IMR-90 (cell line): ENCODE data around the gene PRCP. TPM values are rescaled to one million over a fixed set of nuclear protein-coding genes. Genes with fewer than 3 reads are reported as not detected.

Experiments used
- ATAC-seq: fragments of 200-7000 bp; cut with Tn5 transposase; 2 replicates; pipeline ENCODE4 v1.9.1; 2020; ENCODE audit warnings: low read depth, mild to moderate bottlenecking, moderate library complexity
- BruUV-seq: library from RNA; stranded (reverse); fragments of 400-500 nt; replicated peaks from 2 replicates; lab custom pipeline; 2021; lab: Mats Ljungman, UMichigan
- CTCF ChIA-PET: fragments of 300-600 bp; formaldehyde crosslinking; extraction: SDS; loops from one replicate; lab custom pipeline; 2021; ENCODE audit warnings: antibody characterized with exemption; lab: Yijun Ruan, JAX
- POLR2A ChIA-PET: fragments of 300-600 bp; sonication (Branson Sonifier 250); formaldehyde crosslinking; loops from one replicate; lab custom pipeline; 2022; ENCODE audit warnings: antibody characterized with exemption; ENCODE audit not compliant: unreplicated experiment; lab: Charles Lee
- DNase-seq: peaks from one replicate; pipeline ENCODE4 v3.0.0; 2013
- H2AFZ ChIP-seq: replicated peaks from 2 replicates; pipeline ENCODE3; 2013; ENCODE audit warnings: low read length, mild to moderate bottlenecking; ENCODE audit not compliant: poor library complexity
- H2AK5ac ChIP-seq: 2 replicates; pipeline ENCODE4 v1.6.1; 2013; ENCODE audit warnings: low read depth, low read length, inconsistent platforms
- H2AK9ac ChIP-seq: replicated peaks from 2 replicates; pipeline ENCODE3; 2013; ENCODE audit warnings: mild to moderate bottlenecking, low read depth, low read length, moderate library complexity; ENCODE audit not compliant: poor library complexity
- H2BK120ac ChIP-seq: 2 replicates; pipeline ENCODE4 v1.6.1; 2013; ENCODE audit warnings: low read depth, low read length, inconsistent platforms
- H2BK15ac ChIP-seq: 3 replicates; pipeline ENCODE4 v1.6.1; 2013; ENCODE audit warnings: low read depth, low read length, inconsistent platforms
- H2BK20ac ChIP-seq: 2 replicates; pipeline ENCODE4 v1.6.1; 2013; ENCODE audit warnings: low read depth, mild to moderate bottlenecking, inconsistent platforms, low read length, moderate library complexity
- H2BK5ac ChIP-seq: 2 replicates; pipeline ENCODE4 v1.6.1; 2013; ENCODE audit warnings: mild to moderate bottlenecking, low read depth, low read length, inconsistent platforms; ENCODE audit not compliant: poor library complexity, severe bottlenecking
- H3K14ac ChIP-seq: replicated peaks from 2 replicates; pipeline ENCODE4 v1.6.1; 2013; ENCODE audit warnings: low read depth, low read length, inconsistent platforms
- H3K18ac ChIP-seq: 2 replicates; pipeline ENCODE4 v1.6.1; 2013; ENCODE audit warnings: low read depth, low read length, control low read depth
- H3K23ac ChIP-seq: 2 replicates; pipeline ENCODE4 v1.6.1; 2013; ENCODE audit warnings: low read depth, low read length, inconsistent platforms
- H3K27ac ChIP-seq: 2 replicates; pipeline ENCODE4 v1.5.1; 2013; ENCODE audit warnings: mild to moderate bottlenecking, control low read depth, low read length; ENCODE audit not compliant: insufficient read depth
- H3K27me3 ChIP-seq: 2 replicates; pipeline ENCODE4 v1.6.1; 2013; ENCODE audit warnings: low read length; ENCODE audit not compliant: control insufficient read depth, insufficient read depth
- H3K36me3 ChIP-seq: 2 replicates; pipeline ENCODE4 v1.6.1; 2013; ENCODE audit warnings: low read length, mixed read lengths; ENCODE audit not compliant: control insufficient read depth, insufficient read depth
- H3K4ac ChIP-seq: 2 replicates; pipeline ENCODE4 v1.6.1; 2013; ENCODE audit warnings: low read depth, low read length, inconsistent platforms
- H3K4me1 ChIP-seq: 2 replicates; pipeline ENCODE4 v1.6.1; 2013; ENCODE audit warnings: low read length, mixed read lengths; ENCODE audit not compliant: control insufficient read depth, insufficient read depth
- H3K4me2 ChIP-seq: 2 replicates; pipeline ENCODE4 v1.6.1; 2013; ENCODE audit warnings: low read depth, mild to moderate bottlenecking, control low read depth, low read length, moderate library complexity
- H3K4me3 ChIP-seq: 2 replicates; pipeline ENCODE4 v1.5.1; 2013; ENCODE audit warnings: low read depth, mild to moderate bottlenecking, control low read depth, low read length, moderate library complexity; ENCODE audit not compliant: insufficient read depth
- H3K56ac ChIP-seq: 2 replicates; pipeline ENCODE4 v1.6.1; 2013; ENCODE audit warnings: low read length, inconsistent platforms; ENCODE audit not compliant: insufficient read depth; ENCODE audit errors: extremely low read depth
- H3K79me1 ChIP-seq, 2 experiments: 2 replicates each; pipeline ENCODE4 v1.6.1; 2013; ENCODE audit warnings: low read length in 2 of 2, inconsistent platforms in 1 of 2, low read depth in 1 of 2
- H3K9ac ChIP-seq: 2 replicates; pipeline ENCODE4 v1.6.1; 2013; ENCODE audit warnings: low read depth, low read length, control low read depth
- H3K9me1 ChIP-seq: 2 replicates; pipeline ENCODE4 v1.6.1; 2013; ENCODE audit warnings: low read length, inconsistent platforms; ENCODE audit not compliant: insufficient read depth
- H3K9me3 ChIP-seq: 2 replicates; pipeline ENCODE4 v1.6.1; 2013; ENCODE audit warnings: low read length; ENCODE audit not compliant: control insufficient read depth, insufficient read depth
- H4K20me1 ChIP-seq: 2 replicates; pipeline ENCODE4 v1.6.1; 2013; ENCODE audit warnings: low read length, inconsistent platforms; ENCODE audit not compliant: insufficient read depth
- H4K5ac ChIP-seq: 2 replicates; pipeline ENCODE4 v1.6.1; 2013; ENCODE audit warnings: mild to moderate bottlenecking, low read depth, low read length, control low read depth
- H4K8ac ChIP-seq, 2 experiments: 2 replicates each; pipeline ENCODE4 v1.6.1; 2013; ENCODE audit warnings: low read depth in 2 of 2, low read length in 2 of 2, control low read depth in 1 of 2, inconsistent platforms in 1 of 2
- H4K91ac ChIP-seq: 2 replicates; pipeline ENCODE4 v1.6.1; 2013; ENCODE audit warnings: low read depth, low read length, inconsistent platforms; ENCODE audit not compliant: insufficient read depth
- BHLHE40 ChIP-seq: fragments of 150-350 bp; IDR thresholded peaks from 2 replicates; pipeline ENCODE4 v1.6.1; 2016; ENCODE audit warnings: mild to moderate bottlenecking, low read depth, low read length
- CEBPB ChIP-seq: IDR thresholded peaks from 2 replicates; pipeline ENCODE4 v1.6.1; 2012; ENCODE audit warnings: low read depth, low read length, improper control_type of control experiment
- CHD1 ChIP-seq: IDR thresholded peaks from 2 replicates; pipeline ENCODE4 v1.6.1; 2012; ENCODE audit warnings: low read depth, low read length, improper control_type of control experiment
- MAFK ChIP-seq: IDR thresholded peaks from 2 replicates; pipeline ENCODE4 v1.6.1; 2012; ENCODE audit warnings: low read depth, low read length, improper control_type of control experiment
- MAZ ChIP-seq: IDR thresholded peaks from 2 replicates; pipeline ENCODE4 v1.6.1; 2012; ENCODE audit warnings: low read depth, mild to moderate bottlenecking, low read length, improper control_type of control experiment, moderate library complexity, borderline replicate concordance
- RCOR1 ChIP-seq: IDR thresholded peaks from 2 replicates; pipeline ENCODE4 v1.6.1; 2012; ENCODE audit warnings: mild to moderate bottlenecking, low read length, improper control_type of control experiment; ENCODE audit not compliant: insufficient replicate concordance
- RFX5 ChIP-seq: IDR thresholded peaks from 2 replicates; pipeline ENCODE4 v1.8.0; 2012; ENCODE audit warnings: low read depth, mild to moderate bottlenecking, low read length, moderate library complexity
- SMC3 ChIP-seq: fragments of 150-350 bp; IDR thresholded peaks from 2 replicates; pipeline ENCODE4 v1.6.1; 2016; ENCODE audit warnings: low read depth, mild to moderate bottlenecking, antibody characterized with exemption, low read length, moderate library complexity
- WGBS, 2 experiments: methylation state at CpG; one replicate each; pipeline versions ENCODE4 v1.1.5 to v1.1.7; 2013; ENCODE audit warnings: missing lambda C conversion rate in 2 of 2; ENCODE audit not compliant: insufficient read length in 1 of 2; ENCODE audit errors: extremely low coverage in 2 of 2; 5-methylcytosine and 5-hydroxymethylcytosine counted together
- dilution Hi-C: fragments of 300-500 bp; cut with HindIII; formaldehyde crosslinking; loops from one replicate; pipeline ENCODE4 v1.14.3; 2018; ENCODE audit warnings: low sequenced_read_pairs; ENCODE audit not compliant: unreplicated experiment
- in situ Hi-C: fragments of 300-500 bp; cut with MboI; formaldehyde crosslinking; loops from 3 replicates; pipeline ENCODE4 v1.14.3; 2019; ENCODE audit warnings: low sequenced_read_pairs, inconsistent platforms, mixed read lengths
- intact Hi-C: fragments of 100-400 bp; cut with micrococcal nuclease; formaldehyde crosslinking; loops from 2 replicates; pipeline ENCODE4 v1.10.0; 2022
- polyA plus RNA-seq, 3 experiments: library from polyadenylated mRNA; depleted of rRNA; stranded (reverse); fragments of >200 nt; gene quantifications; 2 replicates each; pipeline ENCODE4 v1.2.3, GENCODE V29; 2012; ENCODE audit warnings: low replicate concordance in 1 of 3
- total RNA-seq: library from RNA; depleted of rRNA; stranded (reverse); fragments of >200 nt; gene quantifications from 2 replicates; pipeline ENCODE4 v1.2.3, GENCODE V29; 2012
- TF ChIP-seq, protein P1 (sequence below): fragments of 150-350 bp; IDR thresholded peaks from 2 replicates; pipeline ENCODE4 v1.6.1; 2017; ENCODE audit warnings: mild to moderate bottlenecking, antibody characterized with exemption, low read length, low read depth
- TF ChIP-seq, protein P2 (sequence below): fragments of 150-350 bp; IDR thresholded peaks from 2 replicates; pipeline ENCODE4 v1.6.1; 2016; ENCODE audit warnings: low read depth, mild to moderate bottlenecking, low read length, moderate library complexity, borderline replicate concordance

Gene PRCP
- total and polyA plus RNA-seq, 2 of the 4 experiments (the other 2 are of a cell fraction), result 31.7 to 64.9 TPM

DNA sequence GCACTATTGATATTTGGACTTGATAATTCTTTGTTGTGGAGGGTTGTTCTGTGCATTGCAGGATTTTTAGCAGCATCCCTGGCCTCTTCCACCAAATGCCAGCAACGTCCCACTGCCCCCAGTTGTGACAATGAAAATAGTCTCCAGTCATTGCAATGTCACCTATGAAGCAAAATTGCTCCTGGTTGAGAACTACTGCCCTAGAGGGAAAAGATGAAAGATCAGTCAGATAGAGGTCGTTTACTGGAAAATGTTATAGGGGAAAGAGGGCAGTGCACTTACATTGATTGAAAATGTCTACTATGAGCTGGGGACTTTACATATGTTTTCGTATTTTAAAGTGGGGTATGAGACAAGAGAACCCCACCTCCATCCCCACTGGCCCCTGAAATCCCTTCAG lies 89.5 kb downstream of the PRCP start:
- Histone ChIP-seq H3K27ac (no peak overlapping the region), H3K36me3 (no peaks in the 10 kb centered on the region), H3K79me1 (no peaks in the 10 kb centered on the region), H3K23ac (no peak overlapping the region), H2AK5ac (no peak overlapping the region), H3K18ac (no peak overlapping the region), H4K5ac (no peak overlapping the region), H2BK20ac (no peak overlapping the region), H3K56ac (no peak overlapping the region), H3K4me2 (no peak overlapping the region), H3K9me1 (no peaks in the 10 kb centered on the region), H3K4me1 (no peaks in the 10 kb centered on the region), H2AK9ac (no peak overlapping the region), H2AFZ (no peak overlapping the region), H4K8ac (no peak overlapping the region), H2BK15ac (no peak overlapping the region), H3K9me3 (no peaks in the 10 kb centered on the region), H3K9ac (no peak overlapping the region), H3K4me3 (no peak overlapping the region), H4K20me1 (no peaks in the 10 kb centered on the region), H3K27me3 (peaks cover 17% of the 10 kb centered on the region), H2BK120ac (no peak overlapping the region), H2BK5ac (no peak overlapping the region), H4K91ac (no peak overlapping the region), H3K4ac (no peak overlapping the region), H3K14ac (no peak overlapping the region)
- WGBS, 2 experiments, result no CpG with 5 or more reads among the region's 3 CpGs
- TF ChIP-seq CEBPB, result no peak
- TF ChIP-seq SMC3, result no peak
- no peak for TF ChIP-seq CHD1
- no peak for TF ChIP-seq BHLHE40
- TF ChIP-seq RCOR1, result no peak
- TF ChIP-seq, protein P1, sequence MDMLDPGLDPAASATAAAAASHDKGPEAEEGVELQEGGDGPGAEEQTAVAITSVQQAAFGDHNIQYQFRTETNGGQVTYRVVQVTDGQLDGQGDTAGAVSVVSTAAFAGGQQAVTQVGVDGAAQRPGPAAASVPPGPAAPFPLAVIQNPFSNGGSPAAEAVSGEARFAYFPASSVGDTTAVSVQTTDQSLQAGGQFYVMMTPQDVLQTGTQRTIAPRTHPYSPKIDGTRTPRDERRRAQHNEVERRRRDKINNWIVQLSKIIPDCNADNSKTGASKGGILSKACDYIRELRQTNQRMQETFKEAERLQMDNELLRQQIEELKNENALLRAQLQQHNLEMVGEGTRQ, result no peak
- TF ChIP-seq, protein P2, sequence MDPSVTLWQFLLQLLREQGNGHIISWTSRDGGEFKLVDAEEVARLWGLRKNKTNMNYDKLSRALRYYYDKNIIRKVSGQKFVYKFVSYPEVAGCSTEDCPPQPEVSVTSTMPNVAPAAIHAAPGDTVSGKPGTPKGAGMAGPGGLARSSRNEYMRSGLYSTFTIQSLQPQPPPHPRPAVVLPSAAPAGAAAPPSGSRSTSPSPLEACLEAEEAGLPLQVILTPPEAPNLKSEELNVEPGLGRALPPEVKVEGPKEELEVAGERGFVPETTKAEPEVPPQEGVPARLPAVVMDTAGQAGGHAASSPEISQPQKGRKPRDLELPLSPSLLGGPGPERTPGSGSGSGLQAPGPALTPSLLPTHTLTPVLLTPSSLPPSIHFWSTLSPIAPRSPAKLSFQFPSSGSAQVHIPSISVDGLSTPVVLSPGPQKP, result no peak
- TF ChIP-seq RFX5, result no peak
- TF ChIP-seq MAZ, result no peak
- no peak for TF ChIP-seq MAFK
- no peak for ATAC-seq
- ChIA-PET POLR2A (no interaction called here), CTCF (no interaction called here)
- no peak for DNase-seq
- dilution Hi-C loops, result no loop called here
- no TSS peak for BruUV-seq
- in situ Hi-C loops, result no loop called here
- intact Hi-C loops, result no loop called here
